DND-41 (cell line): Measurements from ENCODE around the gene TUBA4A.
"Not testable (repeated sequence)": the region's sequence is repeated elsewhere in the genome, so short reads cannot be mapped to it uniquely, and the experiment has no call there.

Experiments used
- CTCF ChIP-seq: IDR thresholded peaks from 2 replicates; pipeline ENCODE4 v1.5.1; 2012; ENCODE audit warnings: borderline replicate concordance, low read length, moderate library complexity, mild to moderate bottlenecking; ENCODE audit not compliant: poor library complexity, severe bottlenecking; ENCODE audit errors: extremely low read depth
- EZH2 ChIP-seq: IDR thresholded peaks from 3 replicates; pipeline ENCODE4 v1.6.1; 2012; ENCODE audit warnings: borderline replicate concordance, low read depth, mild to moderate bottlenecking, moderate library complexity, low read length, inconsistent platforms; ENCODE audit not compliant: severe bottlenecking

GRCh38 chr2:219258942-219259341 is 5.2 kb upstream of the TUBA4A start:
- TF ChIP-seq EZH2, CTCF: not testable (repeated sequence)
